Measurements from ENCODE around the gene TNNI3K. TPM values are rescaled to one million over a fixed set of nuclear protein-coding genes. Genes with fewer than 3 reads are reported as not detected.

The TNNI3K gene
- total RNA-seq, 1 experiment from 2014 or later: not detected

- Histone ChIP-seq H3F3A (ENCODE audit: low read length, unreplicated experiment) (no peaks in the 10 kb centered on the region), H3K4me1 (ENCODE audit: insufficient read depth, low read length) (no peaks in the 10 kb centered on the region), H2AFZ (ENCODE audit: low read length) (no peak overlapping the region), H3K79me2 (ENCODE audit: low read length) (no peaks in the 10 kb centered on the region), H3K9ac (ENCODE audit: low read length) (no peak overlapping the region), H3K27me3 (ENCODE audit: low read length) (peaks cover 34% of the 10 kb centered on the region), H3K9me2 (replicated peaks; ENCODE audit: low read length) (no peaks in the 10 kb centered on the region), H3K4me2 (ENCODE audit: low read length) (no peak overlapping the region), H3K27ac (ENCODE audit: low read length) (no peak overlapping the region), H4K20me1 (ENCODE audit: low read length) (no peaks in the 10 kb centered on the region), H3K36me3 (ENCODE audit: low read depth, low read length) (no peaks in the 10 kb centered on the region), H3K4me3 (ENCODE audit: low read length) (no peak overlapping the region), H3K9me3 (ENCODE audit: low read length) (no peaks in the 10 kb centered on the region)
- ATAC-seq (no peak), DNase-seq (no peak)
- TF ChIP-seq EZH2phosphoT487 (IDR thresholded peaks at IDR 0.05; ENCODE audit: borderline replicate concordance, low read length) (no peak), EZH2 (IDR thresholded peaks at IDR 0.05; ENCODE audit: low read length, unreplicated experiment) (no peak), CTCF (conservative IDR thresholded peaks at IDR 0.05; ENCODE audit: low read depth, low read length) (no peak)
- ChIA-PET CTCF (no interaction called here), POLR2A (ENCODE audit: unreplicated experiment) (no interaction called here)
- intact Hi-C loops (cut with micrococcal nuclease): loop anchor here (2.0 to 10.0 kb wide), 2 partner anchors 184 to 660 kb away; no protein-coding TSS in a partner anchor
- no TSS peak for BruUV-seq (replicated peaks)
Observed at GRCh38 chr1:74504933-74505512, 269.8 kb downstream of the TNNI3K start.

- DNase-seq (no peak), ATAC-seq (no peak)
- H3K27ac ChIP-seq (ENCODE audit: low read length): no peak overlapping the region
- no peaks in the 10 kb centered on the region for H3K4me1 ChIP-seq (ENCODE audit: insufficient read depth, low read length)
- peaks cover 43% of the 10 kb centered on the region for H3K27me3 ChIP-seq (ENCODE audit: low read length)
- no peak overlapping the region for H3K4me2 ChIP-seq (ENCODE audit: low read length)
- POLR2A ChIA-PET (ENCODE audit: unreplicated experiment): interaction anchor here (0.6 kb wide), 1 partner anchor 174 kb away, joined by 3 read pairs; no protein-coding TSS in a partner anchor
- CTCF ChIA-PET: no interaction called here
- H3F3A ChIP-seq (ENCODE audit: low read length, unreplicated experiment): no peaks in the 10 kb centered on the region
- H2AFZ ChIP-seq (ENCODE audit: low read length): no peak overlapping the region
- no TSS peak for BruUV-seq (replicated peaks)
- no peaks in the 10 kb centered on the region for H4K20me1 ChIP-seq (ENCODE audit: low read length)
- H3K9ac ChIP-seq (ENCODE audit: low read length): no peak overlapping the region
- H3K79me2 ChIP-seq (ENCODE audit: low read length): no peaks in the 10 kb centered on the region
- no peak overlapping the region for H3K4me3 ChIP-seq (ENCODE audit: low read length)
- TF ChIP-seq EZH2phosphoT487 (IDR thresholded peaks at IDR 0.05; ENCODE audit: borderline replicate concordance, low read length): no peak
- H3K36me3 ChIP-seq (ENCODE audit: low read depth, low read length): no peaks in the 10 kb centered on the region
- H3K9me3 ChIP-seq (ENCODE audit: low read length): no peaks in the 10 kb centered on the region
- no peaks in the 10 kb centered on the region for H3K9me2 ChIP-seq (replicated peaks; ENCODE audit: low read length)
- intact Hi-C loops (cut with micrococcal nuclease): loop anchor here (2.0 to 10.0 kb wide), 2 partner anchors 183 to 661 kb away; no protein-coding TSS in a partner anchor
Observed at GRCh38 chr1:74505928-74506710, 270.9 kb downstream of the TNNI3K start.

- H3K9me2 ChIP-seq (replicated peaks; ENCODE audit: low read length): no peaks in the 10 kb centered on the region
- no peak for TF ChIP-seq CTCF (conservative IDR thresholded peaks at IDR 0.05; ENCODE audit: low read depth, low read length)
- TF ChIP-seq EZH2phosphoT487 (IDR thresholded peaks at IDR 0.05; ENCODE audit: borderline replicate concordance, low read length): no peak
- TF ChIP-seq EZH2 (IDR thresholded peaks at IDR 0.05; ENCODE audit: low read length, unreplicated experiment): no peak
- H3K79me2 ChIP-seq (ENCODE audit: low read length): no peaks in the 10 kb centered on the region
- H3K9me3 ChIP-seq (ENCODE audit: low read length): no peaks in the 10 kb centered on the region
- H3K27ac ChIP-seq (ENCODE audit: low read length): no peak overlapping the region
- ChIA-PET CTCF (no interaction called here), POLR2A (ENCODE audit: unreplicated experiment) (no interaction called here)
- H3F3A ChIP-seq (ENCODE audit: low read length, unreplicated experiment): no peaks in the 10 kb centered on the region
- H3K4me1 ChIP-seq (ENCODE audit: insufficient read depth, low read length): no peaks in the 10 kb centered on the region
- no peak for DNase-seq
- ATAC-seq: no peak
- no peaks in the 10 kb centered on the region for H4K20me1 ChIP-seq (ENCODE audit: low read length)
- no peak overlapping the region for H3K4me3 ChIP-seq (ENCODE audit: low read length)
- H3K27me3 ChIP-seq (ENCODE audit: low read length): peaks cover 63% of the 10 kb centered on the region
- no TSS peak for BruUV-seq (replicated peaks)
- no peak overlapping the region for H3K4me2 ChIP-seq (ENCODE audit: low read length)
- no peak overlapping the region for H3K9ac ChIP-seq (ENCODE audit: low read length)
- H3K36me3 ChIP-seq (ENCODE audit: low read depth, low read length): no peaks in the 10 kb centered on the region
- intact Hi-C loops (cut with micrococcal nuclease): loop anchor here (10.0 kb wide), 1 partner anchor 664 kb away; no protein-coding TSS in a partner anchor
- no peak overlapping the region for H2AFZ ChIP-seq (ENCODE audit: low read length)
Observed at GRCh38 chr1:74508449-74508848, 273.3 kb downstream of the TNNI3K start.
